Brain microvascular endothelial cell (primary cell): ENCODE measurements around the gene CCDC122.

ENCODE experiments used
- DNase-seq: peaks from one replicate; pipeline ENCODE4 v3.0.0-alpha.2; 2020
- H3K27ac ChIP-seq: fragments of 250-450 bp; sonication (Bioruptor Pico); 2 replicates; pipeline ENCODE4 v1.5.1; 2020; ENCODE audit warnings: mild to moderate bottlenecking, moderate library complexity
- H3K27me3 ChIP-seq: fragments of 250-450 bp; sonication (Bioruptor Pico); replicated peaks from 2 replicates; pipeline ENCODE4 v1.5.1; 2020; ENCODE audit warnings: mild to moderate bottlenecking
- H3K36me3 ChIP-seq: fragments of 250-450 bp; sonication (Bioruptor Pico); replicated peaks from 2 replicates; pipeline ENCODE4 v1.5.1; 2020; ENCODE audit warnings: mild to moderate bottlenecking
- H3K4me3 ChIP-seq: 2 replicates; pipeline ENCODE4 v1.5.1; 2011; ENCODE audit warnings: low read depth, mild to moderate bottlenecking, control low read depth, low read length, moderate library complexity
- in situ Hi-C: cut with HindIII; loops from 2 replicates; pipeline ENCODE4 v1.10.0; 2017; ENCODE audit warnings: low sequenced_read_pairs, low pct_ligation_motif_present
- TF ChIP-seq, protein P1 (sequence below): IDR thresholded peaks from 2 replicates; pipeline ENCODE4 v1.5.1; 2011; ENCODE audit warnings: low read depth, mild to moderate bottlenecking, moderate library complexity, low read length, control low read depth, inconsistent platforms; ENCODE audit errors: missing control alignments

Gene CCDC122

GRCh38 chr13:43905435-43906031, 26.0 kb upstream of the CCDC122 start:
- no peak overlapping the region for H3K4me3 ChIP-seq
- DNase-seq = peak; percentile 60
- H3K27me3 ChIP-seq = no peaks in the 10 kb centered on the region
- TF ChIP-seq, protein P1, sequence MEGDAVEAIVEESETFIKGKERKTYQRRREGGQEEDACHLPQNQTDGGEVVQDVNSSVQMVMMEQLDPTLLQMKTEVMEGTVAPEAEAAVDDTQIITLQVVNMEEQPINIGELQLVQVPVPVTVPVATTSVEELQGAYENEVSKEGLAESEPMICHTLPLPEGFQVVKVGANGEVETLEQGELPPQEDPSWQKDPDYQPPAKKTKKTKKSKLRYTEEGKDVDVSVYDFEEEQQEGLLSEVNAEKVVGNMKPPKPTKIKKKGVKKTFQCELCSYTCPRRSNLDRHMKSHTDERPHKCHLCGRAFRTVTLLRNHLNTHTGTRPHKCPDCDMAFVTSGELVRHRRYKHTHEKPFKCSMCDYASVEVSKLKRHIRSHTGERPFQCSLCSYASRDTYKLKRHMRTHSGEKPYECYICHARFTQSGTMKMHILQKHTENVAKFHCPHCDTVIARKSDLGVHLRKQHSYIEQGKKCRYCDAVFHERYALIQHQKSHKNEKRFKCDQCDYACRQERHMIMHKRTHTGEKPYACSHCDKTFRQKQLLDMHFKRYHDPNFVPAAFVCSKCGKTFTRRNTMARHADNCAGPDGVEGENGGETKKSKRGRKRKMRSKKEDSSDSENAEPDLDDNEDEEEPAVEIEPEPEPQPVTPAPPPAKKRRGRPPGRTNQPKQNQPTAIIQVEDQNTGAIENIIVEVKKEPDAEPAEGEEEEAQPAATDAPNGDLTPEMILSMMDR = peak; percentile 52
- in situ Hi-C loops = loop anchor here (25.0 kb wide), 1 partner anchor 557 kb away; no protein-coding TSS in a partner anchor
- H3K27ac ChIP-seq = no peak overlapping the region
- H3K36me3 ChIP-seq = no peaks in the 10 kb centered on the region

DNA sequence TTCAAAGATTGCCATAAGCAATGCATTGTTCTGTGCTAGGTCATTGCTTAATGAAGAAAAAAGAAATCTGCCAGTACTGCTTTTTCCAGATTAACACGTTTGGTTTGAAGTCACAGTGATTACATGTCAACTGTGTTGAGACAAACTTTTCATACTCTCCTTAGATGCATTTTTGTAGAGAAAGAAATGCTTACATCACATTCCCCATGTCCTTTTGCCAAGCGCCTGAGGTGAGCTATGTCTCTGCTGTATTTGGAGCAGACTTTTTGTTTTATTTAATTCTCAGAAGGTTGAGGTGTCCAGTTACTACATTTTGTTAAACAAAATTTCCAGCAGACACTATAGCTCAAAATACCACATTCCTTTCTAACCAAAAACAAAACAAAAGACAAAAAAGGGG, 16.4 kb upstream of the CCDC122 start:
- TF ChIP-seq, protein P1 = no peak
- in situ Hi-C loops = no loop called here
- Histone ChIP-seq H3K36me3 (no peaks in the 10 kb centered on the region), H3K27ac (no peak overlapping the region), H3K4me3 (no peak overlapping the region), H3K27me3 (no peaks in the 10 kb centered on the region)
- DNase-seq = no peak

- H3K27ac ChIP-seq = no peak overlapping the region
- TF ChIP-seq, protein P1 = peak; percentile 14
- no peak overlapping the region for H3K4me3 ChIP-seq
- in situ Hi-C loops = no loop called here
- no peaks in the 10 kb centered on the region for H3K27me3 ChIP-seq
- DNase-seq = no peak
- no peaks in the 10 kb centered on the region for H3K36me3 ChIP-seq
Measured at GRCh38 chr13:43894438-43894837, 14.9 kb upstream of the CCDC122 start.

GRCh38 chr13:43884222-43884621, 4.7 kb upstream of the CCDC122 start:
- H3K4me3 ChIP-seq = no peak overlapping the region
- TF ChIP-seq, protein P1 = no peak
- H3K36me3 ChIP-seq = no peaks in the 10 kb centered on the region
- no peaks in the 10 kb centered on the region for H3K27me3 ChIP-seq
- DNase-seq = no peak
- H3K27ac ChIP-seq = no peak overlapping the region
- in situ Hi-C loops = no loop called here

GRCh38 chr13:43883631-43884030, 4.1 kb upstream of the CCDC122 start:
- Histone ChIP-seq H3K27ac (no peak overlapping the region), H3K36me3 (no peaks in the 10 kb centered on the region), H3K27me3 (no peaks in the 10 kb centered on the region), H3K4me3 (no peak overlapping the region)
- in situ Hi-C loops = no loop called here
- DNase-seq = peak; percentile 53
- TF ChIP-seq, protein P1 = no peak

GRCh38 chr13:43881580-43881979, 2.0 kb upstream of the CCDC122 start:
- in situ Hi-C loops = no loop called here

More at GRCh38 chr13:43881580-43881979, 2.0 kb upstream of the CCDC122 start:
- no peaks in the 10 kb centered on the region for H3K27me3 ChIP-seq
- DNase-seq = no peak
- TF ChIP-seq, protein P1 = no peak
- no peak overlapping the region for H3K4me3 ChIP-seq
- no peaks in the 10 kb centered on the region for H3K36me3 ChIP-seq
- H3K27ac ChIP-seq = no peak overlapping the region
